ENCODE results near the gene SF3B5.

The SF3B5 gene

DNA sequence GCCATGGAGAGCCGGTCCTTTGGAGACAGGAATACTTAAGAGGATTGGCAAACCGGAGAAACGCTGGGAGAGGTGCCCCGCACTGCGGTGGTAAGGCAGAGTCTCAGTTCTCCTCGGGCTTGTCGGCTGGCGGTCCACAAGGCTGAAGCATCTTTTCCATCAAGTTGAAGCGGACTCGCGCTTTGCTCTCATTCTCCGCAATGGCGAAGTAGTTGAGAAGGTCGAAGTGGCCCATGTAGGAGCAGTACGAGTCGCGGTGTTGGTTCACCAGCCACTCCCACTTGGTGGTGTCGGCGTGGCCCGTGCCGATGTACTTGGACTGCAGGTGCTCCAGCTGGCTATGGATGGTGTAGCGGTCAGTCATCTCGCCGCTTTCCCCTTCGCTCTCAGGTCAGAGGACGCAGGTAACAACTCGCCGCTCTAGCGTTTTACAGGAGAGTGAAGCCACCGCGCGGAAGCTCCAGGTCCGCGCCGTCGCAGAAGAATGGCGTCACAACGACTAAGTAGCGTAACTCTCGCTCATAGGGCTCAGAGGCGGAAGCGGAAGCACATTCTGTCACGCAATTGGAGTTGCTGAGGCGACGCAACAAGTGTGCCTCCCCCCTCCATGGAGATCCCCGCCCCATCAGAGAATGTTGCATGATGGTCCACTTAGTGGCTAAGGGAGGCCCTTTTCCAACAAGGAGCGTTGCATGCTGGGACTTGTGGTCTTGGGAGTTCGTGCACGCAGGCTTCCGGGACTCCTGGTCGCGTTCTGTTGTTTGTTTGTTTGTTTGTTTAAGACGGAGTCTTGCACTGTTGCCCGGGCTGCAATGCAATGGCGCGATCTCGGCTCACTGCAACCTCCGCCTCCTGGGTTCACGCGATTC lies at the start of gene SF3B5:
SF3B5 (minus strand) TSS at position 440 of the 869 bp plus-strand sequence; CDS start at position 364, 76 bp downstream.
- TF ChIP-seq CTCF (IDR thresholded peaks at IDR 0.05; ENCODE audit: low read depth, low read length), result no peak
- peak; percentile 99 for DNase-seq

DNA sequence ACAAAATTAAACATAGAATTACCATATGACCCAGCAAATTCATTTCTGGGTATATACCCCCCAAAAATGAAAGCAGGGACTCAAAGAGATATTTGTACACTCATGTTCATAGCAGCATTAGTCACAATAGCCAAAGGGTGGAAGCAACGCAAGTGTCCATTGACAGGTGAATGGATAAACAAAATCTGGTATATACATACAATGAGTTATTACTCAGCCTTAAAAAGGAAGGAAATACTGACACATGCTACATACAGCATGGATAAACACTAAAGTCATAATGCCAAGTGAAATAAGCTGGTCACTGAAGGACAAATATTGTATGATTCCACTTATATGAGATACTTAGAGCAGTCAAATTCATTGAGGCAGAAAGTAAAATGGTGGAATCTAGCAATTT lies 49.6 kb upstream of the SF3B5 start:
- DNase-seq, result no peak
- no peak for TF ChIP-seq CTCF (IDR thresholded peaks at IDR 0.05; ENCODE audit: low read depth, low read length)
- no peak overlapping the region for H3K27ac ChIP-seq
- H3K36me3 ChIP-seq, result no peaks in the 10 kb centered on the region
- no peak overlapping the region for H3K4me3 ChIP-seq (ENCODE audit: low read depth, low read length)
- H3K27me3 ChIP-seq (ENCODE audit: insufficient read depth, low read depth, severe bottlenecking), result peaks cover 8% of the 10 kb centered on the region
- H3K9me3 ChIP-seq (ENCODE audit: severe bottlenecking), result no peaks in the 10 kb centered on the region

More for the DNA sequence above, at the start of gene SF3B5:
- H3K9me3 ChIP-seq (ENCODE audit: severe bottlenecking), result no peaks in the 10 kb centered on the region
- no peaks in the 10 kb centered on the region for H3K27me3 ChIP-seq (ENCODE audit: insufficient read depth, low read depth, severe bottlenecking)
- H3K36me3 ChIP-seq, result no peaks in the 10 kb centered on the region; the same call in 1 of the 2 replicates
- H3K27ac ChIP-seq, result peak within 1 kb of the TSS; percentile 66
- H3K4me3 ChIP-seq (ENCODE audit: low read depth, low read length), result peak within 1 kb of the TSS; percentile 56

GRCh38 chr6:144143878-144144277 lies 48.5 kb upstream of the SF3B5 start:
- TF ChIP-seq CTCF (IDR thresholded peaks at IDR 0.05; ENCODE audit: low read depth, low read length), result no peak
- Histone ChIP-seq H3K27me3 (ENCODE audit: insufficient read depth, low read depth, severe bottlenecking) (no peaks in the 10 kb centered on the region), H3K4me3 (ENCODE audit: low read depth, low read length) (no peak overlapping the region), H3K9me3 (ENCODE audit: severe bottlenecking) (no peaks in the 10 kb centered on the region), H3K36me3 (no peaks in the 10 kb centered on the region), H3K27ac (no peak overlapping the region)
- no peak for DNase-seq

GRCh38 chr6:144143106-144143505 lies 47.7 kb upstream of the SF3B5 start:
- no peak overlapping the region for H3K27ac ChIP-seq
- H3K27me3 ChIP-seq (ENCODE audit: insufficient read depth, low read depth, severe bottlenecking), result no peaks in the 10 kb centered on the region
- H3K9me3 ChIP-seq (ENCODE audit: severe bottlenecking), result no peaks in the 10 kb centered on the region
- no peak overlapping the region for H3K4me3 ChIP-seq (ENCODE audit: low read depth, low read length)
- H3K36me3 ChIP-seq, result no peaks in the 10 kb centered on the region
- TF ChIP-seq CTCF (IDR thresholded peaks at IDR 0.05; ENCODE audit: low read depth, low read length), result no peak
- DNase-seq, result no peak

DNA sequence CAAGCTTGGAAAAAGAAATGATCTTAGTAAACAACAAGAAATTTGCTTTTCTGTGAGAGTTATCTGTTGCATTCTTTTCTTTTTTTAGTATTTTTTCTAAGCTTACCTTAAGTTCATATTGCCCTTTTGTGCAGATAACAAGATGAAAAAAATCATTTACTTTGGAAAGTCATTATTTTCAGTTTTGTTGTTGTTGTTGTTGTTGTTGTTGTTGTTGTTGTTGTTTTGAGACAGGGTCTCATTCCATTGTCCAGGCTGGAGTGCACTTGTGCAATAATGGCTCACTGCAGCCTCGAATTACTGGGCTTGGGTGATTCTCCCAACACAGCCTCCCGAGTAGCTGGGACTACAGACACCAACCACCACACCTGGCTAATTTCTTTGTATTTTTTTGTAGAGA lies 46.1 kb upstream of the SF3B5 start:
- TF ChIP-seq CTCF (IDR thresholded peaks at IDR 0.05; ENCODE audit: low read depth, low read length), result no peak
- no peak overlapping the region for H3K4me3 ChIP-seq (ENCODE audit: low read depth, low read length)
- no peak overlapping the region for H3K27ac ChIP-seq
- no peak for DNase-seq
- no peaks in the 10 kb centered on the region for H3K27me3 ChIP-seq (ENCODE audit: insufficient read depth, low read depth, severe bottlenecking)
- H3K9me3 ChIP-seq (ENCODE audit: severe bottlenecking), result no peaks in the 10 kb centered on the region
- H3K36me3 ChIP-seq, result no peaks in the 10 kb centered on the region
